Measurements from ENCODE around the gene LSM7. TPM values are rescaled to one million over a fixed set of nuclear protein-coding genes. Genes with fewer than 3 reads are reported as not detected.

Gene LSM7
- total and polyA plus RNA-seq, 9 of the 15 experiments (the other 6 are each of a cell fraction or from before 2014, with no cell fraction given) = 40.5 to 690 (median 265) TPM

GRCh38 chr19:2291185-2291751, 37.1 kb downstream of the LSM7 start:
- H3K27me3 ChIP-seq (ENCODE audit: control insufficient read depth in 2 of 2, insufficient read depth in 2 of 2, low read length in 2 of 2) = no peaks in the 10 kb centered on the region
- BruUV-seq (replicated peaks) = no TSS peak
- DNase-seq (ENCODE audit: extremely low read depth in 1 of 4, low spot score in 3 of 4) (no peak), FAIRE-seq (no peak), ATAC-seq (no peak)
- H3K36me3 ChIP-seq (ENCODE audit: control insufficient read depth, insufficient read depth, low read length) = no peaks in the 10 kb centered on the region
- no peak overlapping the region for H2AFZ ChIP-seq (ENCODE audit: low read depth, low read length)
- peaks cover 2% of the 10 kb centered on the region for H3K9me1 ChIP-seq (ENCODE audit: control insufficient read depth, insufficient read depth, low read length)
- no peaks in the 10 kb centered on the region for H3K9me3 ChIP-seq (replicated peaks; ENCODE audit: control insufficient read depth, insufficient read depth, low read depth, low read length)
- H3K79me2 ChIP-seq (ENCODE audit: control insufficient read depth, insufficient read depth, low read length) = no peaks in the 10 kb centered on the region
- ChIA-PET POLR2A (interaction anchor here (0.6 to 2.3 kb wide), 5 partner anchors 9 to 103 kb away, joined by 3 to 10 read pairs (median 3); partner anchors contain the start of gene PEAK3), CTCF (ENCODE audit: low intra/inter-chr PET ratio) (no interaction called here)
- in situ Hi-C loops (cut with MboI) (no loop called here), intact Hi-C loops (cut with micrococcal nuclease) (no loop called here)
- peaks cover 10 to 56% of the 10 kb centered on the region in 2 experiments for H3K4me1 ChIP-seq (replicated peaks in 1 of 2; ENCODE audit: control insufficient read depth in 2 of 2, insufficient read depth in 2 of 2, low read length in 2 of 2)
- WGBS (ENCODE audit: insufficient coverage, low coverage, missing lambda C conversion rate) = 98% methylated on average over 33 of the region's 67 CpGs
- H4K20me1 ChIP-seq (replicated peaks; ENCODE audit: control insufficient read depth, insufficient read depth, low read length) = no peaks in the 10 kb centered on the region
- no peak overlapping the region for H3K9ac ChIP-seq (ENCODE audit: insufficient read depth in 1 of 2, low read depth in 2 of 2, low read length in 2 of 2)
- no peak overlapping the region for H3K4me2 ChIP-seq (ENCODE audit: insufficient read depth, low read length)
- no peak overlapping the region for H3K4me3 ChIP-seq
- no peak overlapping the region for H3K27ac ChIP-seq (ENCODE audit: extremely low read depth, low read depth, low read length)
- 0 out of 2 replicates have a peak, but pooled peaks have one; percentile 47 for TF ChIP-seq POLR2G (IDR thresholded peaks at IDR 0.05; ENCODE audit: low read depth, low read length)
- TF ChIP-seq FOXO4 (CRISPR knock-in tag; IDR thresholded peaks at IDR 0.05) = no peak
- no peak for TF ChIP-seq NCOA1 (IDR thresholded peaks at IDR 0.05; ENCODE audit: low read depth)
- no peak for TF ChIP-seq SRSF3 (IDR thresholded peaks at IDR 0.05; ENCODE audit: insufficient read depth, low read length)
- no peak for TF ChIP-seq ZNF354B (CRISPR knock-in tag; IDR thresholded peaks at IDR 0.05)
- TF ChIP-seq TAF1 (IDR thresholded peaks at IDR 0.05; ENCODE audit: control insufficient read depth, extremely low read depth, insufficient read depth, low read length, severe bottlenecking) = no peak
- TF ChIP-seq FOXA1 (IDR thresholded peaks at IDR 0.05; ENCODE audit: borderline replicate concordance) = no peak
- TF ChIP-seq GABPB1 (CRISPR knock-in tag; IDR thresholded peaks at IDR 0.05) = no peak
- peak; percentile 61 for TF ChIP-seq ZBTB33 (CRISPR knock-in tag; IDR thresholded peaks at IDR 0.05)
- TF ChIP-seq MECOM (CRISPR knock-in tag; IDR thresholded peaks at IDR 0.05) = no peak
- no peak for TF ChIP-seq ZNF121 (CRISPR knock-in tag; conservative IDR thresholded peaks at IDR 0.05)
- no peak for TF ChIP-seq CREB3L1 (IDR thresholded peaks at IDR 0.05; ENCODE audit: borderline replicate concordance, low read depth)

Measured in K562 (cell line).